Ureter (tissue), 1 donor: Measurements from ENCODE around the gene SLC35E4. TPM values are rescaled to one million over a fixed set of nuclear protein-coding genes. Genes with fewer than 3 reads are reported as not detected.
"Not testable (repeated sequence)": the region's sequence is repeated elsewhere in the genome, so short reads cannot be mapped to it uniquely, and the experiment has no call there.

Experiments
- DNase-seq: peaks from one replicate; pipeline ENCODE4 v3.0.0-alpha.2; 2020; ENCODE audit warnings: low spot score
- total RNA-seq: library from RNA; stranded (reverse); gene quantifications from one replicate; pipeline ENCODE4 v1.2.4, GENCODE V29; 2023
- donor health status: DM: yes; HTN: yes; CAD: no.

The SLC35E4 gene
- total RNA-seq, 1 donor from 2014 or later, result 3.9 TPM

DNA sequence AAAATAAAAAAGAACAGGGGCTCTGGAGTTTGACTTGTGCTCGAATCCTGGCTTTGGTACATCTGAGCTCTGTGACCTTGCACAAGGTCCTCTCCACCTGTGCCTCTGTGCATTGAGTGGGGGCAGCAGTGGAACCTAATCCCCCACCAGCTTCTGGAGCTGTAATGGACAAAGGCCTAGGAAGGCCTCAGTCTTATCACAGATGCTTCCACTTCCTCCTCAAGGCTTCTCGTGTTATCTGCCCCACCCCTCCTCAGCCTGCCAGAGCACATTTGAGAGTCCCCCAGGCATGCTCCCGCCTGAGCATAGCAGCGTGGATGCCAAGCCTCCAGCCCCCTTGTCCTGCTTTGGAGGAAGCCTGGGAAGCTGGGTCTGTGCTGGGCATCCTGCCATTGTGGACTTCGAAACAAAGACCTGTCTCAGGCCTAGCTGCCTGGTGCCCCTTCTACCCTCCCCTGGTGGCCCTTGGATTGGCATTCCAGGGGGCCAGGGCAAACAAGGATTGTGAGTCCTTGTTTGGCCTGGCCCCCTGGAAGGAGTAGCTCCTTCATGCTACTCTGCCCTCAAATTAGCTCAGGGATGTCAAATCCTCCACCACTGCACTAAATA, 15.0 kb downstream of the SLC35E4 start:
- no peak for DNase-seq

DNA sequence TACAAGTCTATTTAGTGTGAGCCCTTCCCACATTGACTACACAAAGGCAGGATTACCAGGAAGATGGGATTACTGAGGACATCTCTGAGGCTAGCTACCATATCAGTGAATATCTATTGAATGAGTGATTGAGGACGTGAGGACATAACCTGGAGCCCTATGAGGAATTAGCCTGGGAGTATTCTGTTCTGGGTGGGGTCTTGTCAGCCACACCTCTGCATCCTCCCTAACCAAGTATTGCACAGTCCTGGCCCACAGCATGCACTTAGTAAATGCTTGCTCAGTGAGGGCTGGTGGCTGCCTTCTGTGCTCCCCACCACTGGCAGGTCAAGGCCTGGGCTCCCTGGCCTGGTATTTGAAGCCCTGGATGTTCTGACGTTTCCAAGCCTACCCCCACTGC, 17.3 kb downstream of the SLC35E4 start:
- DNase-seq, result no peak

DNA sequence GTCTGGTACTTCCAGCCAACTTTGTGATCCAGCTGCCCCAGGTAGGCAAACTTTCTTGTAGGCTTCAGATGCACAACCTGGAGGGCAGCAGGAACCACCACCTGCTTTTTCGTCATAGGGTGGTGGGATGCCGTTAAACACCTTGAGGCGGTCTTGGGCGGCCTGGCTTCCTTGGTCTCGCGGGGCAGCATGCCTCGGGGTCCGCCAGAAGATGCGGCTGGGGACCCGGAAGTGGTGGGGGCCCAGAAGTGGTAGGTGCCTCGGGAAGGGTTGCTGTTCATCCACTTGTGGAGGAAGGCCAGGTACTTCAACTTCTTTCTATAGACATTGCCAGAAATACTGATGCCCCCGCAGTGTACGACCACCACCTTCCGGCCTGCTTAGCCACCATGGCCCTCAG, 18.8 kb downstream of the SLC35E4 start:
- DNase-seq, result no peak

DNA sequence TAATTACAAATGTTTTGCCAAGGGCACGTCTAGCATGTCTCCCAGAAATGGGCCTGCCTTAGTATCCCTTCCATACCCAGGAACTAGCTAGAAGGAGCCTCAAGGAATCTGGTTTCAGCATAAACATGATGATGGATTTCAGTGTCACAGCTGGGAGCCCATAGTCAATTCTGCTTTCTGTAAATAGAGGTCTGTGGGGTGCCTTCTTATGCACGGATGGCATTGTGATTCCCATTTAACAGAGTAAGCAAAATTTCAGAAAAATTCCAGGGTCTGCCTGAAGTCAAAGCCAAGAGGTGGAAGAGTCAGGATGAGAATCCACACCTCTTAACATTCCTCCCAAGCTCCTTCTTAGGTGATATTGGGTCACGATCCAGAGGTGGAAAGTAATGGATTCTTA, 20.0 kb downstream of the SLC35E4 start:
- DNase-seq, result no peak

DNA sequence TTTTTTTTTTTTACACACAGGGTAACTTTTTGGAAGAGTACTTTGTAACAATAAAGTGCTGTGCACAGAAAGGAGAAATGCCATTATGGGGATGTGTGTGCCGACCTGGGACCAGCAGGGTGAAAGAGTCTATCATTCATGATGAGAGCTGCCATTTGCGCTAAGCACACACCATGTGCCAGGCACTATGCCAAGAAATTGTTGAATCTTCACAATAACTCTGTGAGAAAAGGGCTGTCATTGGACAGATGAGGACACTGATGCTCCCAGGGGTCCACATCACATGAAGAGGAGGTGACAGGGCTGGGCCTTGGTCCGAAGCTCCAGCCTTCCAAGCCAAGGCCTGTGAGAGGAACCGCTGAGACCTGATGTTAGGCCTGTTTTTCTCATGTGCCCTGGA, 26.5 kb downstream of the SLC35E4 start:
- no peak for DNase-seq

DNA sequence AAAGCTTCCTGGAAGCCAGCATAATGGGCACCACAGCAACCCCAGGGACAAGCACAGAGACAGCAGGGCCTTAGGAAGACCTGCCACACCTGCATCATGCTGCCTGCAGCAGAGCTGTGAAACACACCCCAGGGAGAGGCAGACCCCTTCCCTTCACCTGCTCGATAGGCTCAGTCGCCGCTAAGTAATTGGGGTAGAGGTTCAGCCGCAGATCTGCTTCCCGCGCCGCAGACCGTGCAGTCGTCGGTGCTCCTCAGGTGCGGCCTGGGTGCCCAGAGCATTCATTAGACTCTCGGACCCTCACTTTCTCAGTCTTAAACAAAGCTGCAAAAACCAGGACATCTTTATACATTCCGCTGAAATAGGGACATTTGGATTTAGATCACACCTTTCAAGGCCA, 29.2 kb downstream of the SLC35E4 start:
- DNase-seq, result no peak

DNA sequence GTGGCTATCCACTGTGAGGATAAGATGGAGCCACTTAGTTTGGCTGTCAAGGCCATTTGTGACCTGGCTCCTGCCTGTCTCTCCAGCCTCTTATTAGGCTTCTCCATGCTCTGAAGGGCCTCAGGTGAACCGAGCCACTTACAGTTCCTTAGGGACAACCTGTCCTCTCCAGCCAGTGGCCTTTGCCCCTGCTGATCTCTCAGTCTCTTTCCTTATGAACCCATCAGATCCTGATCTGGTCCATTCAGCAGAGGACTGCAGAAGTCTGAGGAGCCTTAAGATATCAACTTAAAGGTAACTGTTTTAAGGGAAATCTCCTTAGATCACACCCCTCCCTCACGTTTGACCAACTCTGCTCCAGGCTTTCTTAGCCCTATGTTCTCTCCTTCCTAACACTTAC, 29.7 kb downstream of the SLC35E4 start:
- DNase-seq, result no peak

DNA sequence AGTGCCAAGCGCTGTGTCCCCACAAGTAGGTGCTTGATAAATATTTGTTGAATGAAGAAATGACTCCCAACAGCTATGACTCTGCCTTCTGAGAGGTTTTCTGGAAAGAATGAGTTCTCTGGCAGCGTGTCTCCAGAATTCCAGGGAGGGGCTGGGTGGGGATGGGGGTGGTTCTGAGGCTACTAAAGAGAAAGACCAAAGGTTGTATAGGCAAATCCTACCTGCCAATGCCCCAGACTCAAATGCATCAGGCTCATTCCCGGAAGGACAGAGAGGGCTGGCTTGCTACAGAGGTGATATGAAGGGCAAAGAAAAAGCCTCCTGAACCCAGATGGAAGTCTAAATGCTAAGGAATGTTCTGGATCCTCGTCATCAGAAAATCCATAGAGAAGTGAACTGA, 30.2 kb downstream of the SLC35E4 start:
- DNase-seq, result no peak

DNA sequence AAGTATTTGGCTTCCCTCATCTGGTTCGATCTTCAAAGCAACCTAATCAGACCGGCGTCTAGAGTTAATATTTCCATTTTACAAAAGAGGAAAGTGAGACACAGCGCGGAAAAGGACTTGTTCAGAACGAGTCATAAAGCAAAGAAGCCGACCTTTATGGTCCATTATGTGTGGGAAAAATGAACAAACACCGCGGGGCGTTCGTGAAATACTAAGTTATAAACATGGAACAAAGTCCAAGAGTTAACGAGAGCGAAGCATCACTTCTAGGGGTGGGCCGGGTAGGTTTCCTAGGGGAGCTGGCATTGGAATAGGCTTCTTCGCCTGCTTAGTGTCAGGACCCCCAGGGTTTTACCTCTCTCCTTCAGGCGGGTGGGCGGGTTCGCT, 31.5 kb downstream of the SLC35E4 start:
- DNase-seq, result no peak

DNA sequence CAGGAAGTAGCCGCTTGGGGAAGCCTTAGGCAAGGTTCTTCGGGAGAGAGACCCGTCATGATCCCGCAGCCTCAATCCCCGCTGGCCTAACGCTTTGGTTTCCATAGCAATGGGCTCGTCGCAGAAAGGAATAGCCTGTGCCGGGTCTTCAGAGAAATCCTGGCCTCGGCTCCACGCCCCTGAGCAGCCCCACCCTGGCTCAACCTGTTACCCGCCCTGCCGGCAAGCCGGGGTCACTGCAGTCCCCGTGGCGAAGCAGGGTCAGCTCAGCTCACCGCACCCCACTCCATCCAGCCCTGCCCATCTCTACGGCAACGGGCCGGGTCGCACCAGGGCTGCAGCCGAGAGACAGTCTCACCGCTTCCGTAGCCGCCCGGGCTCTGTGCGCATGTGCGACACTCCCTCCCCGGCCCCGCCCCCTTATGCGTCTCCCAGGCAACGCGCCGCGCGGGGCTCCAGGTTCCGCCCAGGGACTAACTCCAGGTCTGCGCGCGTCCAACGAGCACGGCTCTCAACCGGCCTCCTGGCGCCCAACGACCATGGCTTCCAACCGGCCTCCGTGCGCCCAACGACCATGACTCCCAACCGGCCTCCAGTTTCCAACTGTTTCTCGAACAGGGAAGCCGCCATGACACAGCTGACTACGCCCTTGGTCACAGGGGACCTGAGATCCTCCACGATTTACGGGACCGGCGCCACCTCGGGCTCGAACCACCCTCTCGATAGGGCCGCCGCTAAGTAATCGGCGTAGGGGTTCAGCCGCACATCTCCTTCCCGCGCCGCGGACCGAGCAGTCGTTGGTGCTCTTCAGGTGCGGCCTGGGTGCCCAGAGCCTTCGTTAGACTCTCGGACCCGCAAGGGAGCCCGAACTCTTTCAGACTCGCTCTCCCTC, 32.2 kb downstream of the SLC35E4 start, which contains the start of gene DUSP18:
Gene DUSP18, minus strand, starts transcription at position 382 of the 892 bp plus-strand sequence. CDS start 3,872 bp downstream, outside the sequence.
- peak; percentile 95 for DNase-seq

DNA sequence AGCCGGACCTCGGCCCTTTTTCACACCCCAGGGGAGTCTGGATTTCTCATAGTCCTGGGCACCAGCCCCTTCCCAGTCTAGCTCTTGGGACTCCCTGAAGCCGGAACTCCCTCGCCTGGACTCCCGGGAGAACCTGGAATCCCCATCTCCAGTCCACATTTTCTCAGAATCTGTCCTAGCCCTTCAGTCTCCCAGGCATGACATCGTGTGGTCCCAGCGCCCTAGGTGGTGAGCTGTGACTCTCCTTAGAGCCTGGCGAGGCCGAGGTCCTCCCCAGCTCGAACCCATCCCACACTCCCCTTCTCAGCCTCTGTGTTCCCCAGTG, 32.8 kb downstream of the SLC35E4 start:
- no peak for DNase-seq

DNA sequence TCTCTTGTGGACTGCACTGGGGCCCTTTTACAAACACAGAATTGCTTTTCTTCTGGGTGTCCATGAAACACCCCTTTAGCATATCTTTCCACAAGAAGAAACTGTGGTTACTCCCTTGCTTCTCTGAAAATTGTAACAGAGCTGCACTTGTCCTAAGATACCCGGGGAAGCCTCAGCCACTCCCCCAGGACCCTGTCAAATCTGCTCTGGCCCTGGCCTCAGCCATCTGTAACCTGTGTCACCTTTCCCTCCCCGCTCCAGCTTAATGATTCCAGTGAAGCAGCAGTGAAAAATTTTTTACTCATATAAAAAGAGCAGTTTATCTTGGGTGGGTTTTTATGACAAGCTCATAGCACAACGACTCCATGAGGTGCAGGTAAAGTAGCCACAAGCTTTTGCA, 35.5 kb downstream of the SLC35E4 start:
- no peak for DNase-seq

DNA sequence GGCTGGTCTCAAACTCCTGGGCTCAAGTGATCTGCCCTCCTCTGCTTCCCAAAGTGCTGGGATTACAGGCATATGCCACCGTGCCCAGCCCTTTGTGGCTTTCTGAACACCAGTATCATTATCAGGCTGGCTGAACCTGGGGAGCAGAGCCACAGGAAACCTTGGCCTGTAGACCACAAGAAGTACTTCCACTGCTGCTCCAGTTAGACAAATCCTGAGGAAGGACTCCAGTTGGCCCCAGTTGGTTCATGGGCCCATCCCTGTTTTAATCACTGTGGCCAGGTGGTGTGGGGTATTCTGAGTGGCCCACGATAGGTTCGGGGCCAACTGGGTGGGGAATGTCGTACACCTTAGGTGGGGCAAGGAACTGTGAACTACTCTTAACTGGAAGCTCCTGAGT, 37.6 kb downstream of the SLC35E4 start:
- no peak for DNase-seq

DNA sequence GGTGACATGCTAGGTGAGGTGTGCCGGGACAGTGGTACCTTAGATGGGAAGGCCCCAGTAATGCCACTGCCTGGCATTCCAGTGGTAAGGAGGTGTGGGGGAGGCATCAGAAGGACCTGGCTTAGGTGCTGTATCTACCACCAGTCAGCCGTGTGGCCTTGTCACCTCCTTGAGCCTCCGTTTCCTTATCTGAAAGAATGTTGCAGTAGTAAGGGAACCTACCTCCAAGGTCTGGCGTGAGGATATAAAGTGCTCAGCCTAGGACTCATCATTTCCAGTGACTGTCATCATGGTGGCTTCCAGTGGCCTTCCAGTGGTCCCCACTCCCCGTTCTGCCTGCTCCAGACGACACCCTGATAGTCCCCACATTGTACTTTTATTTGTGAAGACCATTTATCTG, 38.9 kb downstream of the SLC35E4 start:
- DNase-seq, result no peak

DNA sequence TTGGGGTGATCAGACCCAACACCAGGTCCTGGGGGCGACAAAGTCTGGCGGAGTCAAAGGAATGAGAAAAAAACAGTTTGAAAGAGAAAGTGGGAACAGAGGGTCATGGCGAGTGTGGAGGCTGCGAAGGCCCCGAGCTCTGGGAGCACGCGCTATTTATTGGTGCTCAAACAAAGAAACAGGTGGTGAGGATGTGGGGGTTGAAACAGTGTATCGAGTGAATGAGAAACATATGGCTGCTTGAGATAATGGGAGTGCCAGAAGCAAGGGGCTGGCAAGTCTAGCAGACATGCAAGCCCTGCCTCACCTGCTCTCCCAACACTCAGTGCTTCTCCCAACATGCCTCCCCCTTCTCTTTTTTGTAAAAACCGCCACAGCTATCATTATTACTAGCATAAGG, 39.9 kb downstream of the SLC35E4 start:
- no peak for DNase-seq

DNA sequence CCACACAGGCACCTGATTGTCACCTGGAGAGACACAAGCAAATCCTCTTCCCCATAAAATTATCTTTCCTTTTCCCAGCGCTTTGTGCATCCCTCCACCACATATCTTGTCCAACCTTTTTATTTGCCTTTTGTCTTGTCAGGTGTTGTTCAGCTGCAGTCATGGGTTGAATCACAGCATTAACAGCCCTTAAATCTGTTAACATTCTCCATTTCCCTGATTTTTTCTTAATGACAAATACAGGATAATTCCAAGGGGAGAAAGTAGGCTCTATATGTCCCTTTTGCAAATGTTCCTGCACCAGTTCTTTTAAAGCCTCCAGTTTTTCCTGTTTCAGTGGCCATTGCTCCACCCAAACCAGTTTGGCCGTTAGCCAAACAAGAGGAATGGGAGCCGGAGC, 41.0 kb downstream of the SLC35E4 start:
- DNase-seq, result not testable (repeated sequence)

DNA sequence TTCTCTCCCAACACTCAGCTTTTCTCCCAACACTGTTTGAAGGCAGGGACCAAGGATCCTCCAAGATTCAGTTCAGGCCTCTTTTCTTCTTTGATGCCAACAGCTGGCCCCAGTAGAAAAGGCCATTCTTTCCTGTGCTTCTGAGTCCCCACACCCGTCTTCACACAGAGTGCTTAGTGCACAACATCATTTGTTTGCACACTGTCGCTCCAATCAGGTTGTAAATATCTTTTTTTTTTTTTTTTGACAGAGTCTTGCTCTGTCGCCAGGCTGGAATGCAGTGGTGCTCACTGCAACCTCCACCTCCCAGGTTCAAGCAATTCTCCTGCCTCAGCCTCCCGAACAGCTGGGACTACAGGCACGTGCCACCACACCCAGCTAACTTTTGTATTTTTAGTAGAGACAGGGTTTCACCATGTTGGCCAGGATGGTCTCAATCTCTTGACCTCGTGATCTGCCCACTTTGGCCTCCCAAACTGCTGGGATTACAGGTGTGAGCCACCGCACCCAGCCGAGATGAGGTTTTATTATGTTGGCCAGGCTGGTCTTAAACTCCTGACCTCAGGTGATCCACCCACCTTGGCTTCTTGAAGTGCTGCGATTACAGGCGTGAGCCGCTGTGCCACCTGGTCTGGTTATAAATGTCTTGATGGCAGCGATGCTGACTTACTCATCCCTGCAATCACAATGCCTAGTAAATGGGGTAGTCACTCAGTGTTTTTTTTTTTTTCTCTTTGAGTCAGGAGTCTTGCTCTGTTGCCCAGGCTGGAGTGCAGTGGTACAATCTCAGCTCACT, 44.5 kb downstream of the SLC35E4 start:
- not testable (repeated sequence) for DNase-seq

DNA sequence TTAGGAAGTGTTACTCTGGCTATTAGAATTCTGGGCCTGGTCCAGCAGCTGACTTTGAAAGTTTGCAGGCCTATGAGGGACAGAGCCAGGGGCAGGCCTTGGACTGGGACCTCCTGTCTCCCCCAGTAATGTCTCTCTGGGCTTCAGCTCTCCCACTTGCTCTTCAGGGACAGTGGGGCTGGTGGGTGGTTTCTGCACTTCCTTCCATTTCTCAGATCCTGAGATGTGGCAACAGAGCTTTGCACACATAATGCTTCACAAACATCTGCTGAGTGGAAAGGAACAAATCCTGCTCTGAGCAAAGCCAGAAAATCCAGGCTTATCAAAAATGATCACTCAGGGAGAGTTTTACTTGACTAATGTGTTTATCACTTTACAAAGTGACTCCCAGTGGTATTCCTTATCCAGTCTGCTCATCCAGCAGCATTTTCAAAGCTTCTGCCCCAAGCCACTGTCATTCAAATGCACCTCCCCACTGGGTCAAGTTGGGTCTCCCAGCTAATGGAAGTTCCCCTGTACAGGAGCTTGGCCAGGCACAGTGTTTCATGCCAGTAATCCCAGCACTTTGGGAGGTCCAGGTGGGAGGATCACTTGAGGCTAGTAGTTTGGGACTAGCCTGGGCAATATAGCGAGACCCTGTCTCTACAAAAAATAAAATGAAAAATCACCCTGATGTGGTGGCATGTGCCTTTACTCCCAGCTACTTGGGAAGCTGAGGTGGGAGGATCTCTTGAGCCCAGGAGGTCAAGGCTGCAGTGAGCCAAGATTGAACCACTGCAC, 45.6 kb downstream of the SLC35E4 start:
- DNase-seq, result no peak

DNA sequence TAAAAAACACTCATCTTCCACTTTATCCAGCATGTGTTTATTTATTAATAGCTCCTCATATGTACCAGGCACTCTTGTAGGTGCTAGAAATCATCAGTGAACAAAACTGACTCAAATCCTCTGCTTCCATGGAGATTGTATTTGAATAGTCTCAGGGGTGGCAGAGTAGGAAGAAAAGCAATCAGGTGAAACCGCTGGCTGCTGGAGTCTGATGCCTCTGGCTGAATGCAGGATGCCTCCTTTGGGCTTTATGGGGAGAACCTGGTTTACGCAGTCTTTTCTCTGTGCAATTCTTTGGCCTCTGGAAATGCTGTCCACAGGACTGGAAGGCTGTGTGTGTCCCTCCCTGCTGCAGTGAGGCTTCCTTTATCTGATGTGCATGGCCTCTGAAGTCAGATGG, 46.2 kb downstream of the SLC35E4 start:
- DNase-seq, result no peak

DNA sequence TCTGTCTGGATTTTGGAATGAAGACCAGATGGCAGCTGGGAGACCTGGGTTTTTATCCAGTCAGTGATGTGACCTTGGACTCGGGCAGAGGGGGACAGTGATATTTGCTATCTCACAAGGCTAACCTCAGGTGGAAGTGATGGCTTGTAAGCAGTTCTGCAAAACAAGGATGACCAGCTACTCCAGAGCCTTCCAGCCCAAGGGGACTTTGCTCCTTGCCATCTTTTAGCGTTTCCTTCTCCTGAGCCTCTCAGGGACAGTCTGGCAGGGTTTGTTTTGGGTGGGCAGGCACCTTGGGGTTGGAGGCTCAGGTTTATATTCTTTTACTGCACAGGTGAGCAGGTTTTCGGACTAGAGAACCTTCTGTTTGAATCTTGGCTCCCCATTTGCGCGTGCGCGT, 49.6 kb downstream of the SLC35E4 start:
- no peak for DNase-seq

DNA sequence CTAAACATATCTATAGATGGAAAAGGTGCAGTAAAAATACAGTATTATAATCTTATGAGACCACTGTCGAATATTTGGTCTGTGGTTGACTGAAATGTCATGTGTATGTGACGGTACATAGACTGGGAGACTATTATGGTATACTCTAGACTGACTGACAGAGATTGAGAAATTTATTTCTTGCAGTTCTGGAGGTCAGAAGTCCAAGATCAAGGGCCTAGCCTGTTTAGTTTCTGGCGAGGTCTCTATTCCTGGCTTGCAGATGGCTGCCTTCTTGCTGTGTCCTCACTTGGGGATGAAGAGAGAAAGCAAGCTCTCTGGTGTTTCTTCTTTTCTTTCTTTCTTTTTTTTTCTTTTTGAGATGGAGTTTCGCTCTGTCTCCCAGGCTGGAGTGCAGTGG, 51.8 kb downstream of the SLC35E4 start:
- DNase-seq, result no peak

DNA sequence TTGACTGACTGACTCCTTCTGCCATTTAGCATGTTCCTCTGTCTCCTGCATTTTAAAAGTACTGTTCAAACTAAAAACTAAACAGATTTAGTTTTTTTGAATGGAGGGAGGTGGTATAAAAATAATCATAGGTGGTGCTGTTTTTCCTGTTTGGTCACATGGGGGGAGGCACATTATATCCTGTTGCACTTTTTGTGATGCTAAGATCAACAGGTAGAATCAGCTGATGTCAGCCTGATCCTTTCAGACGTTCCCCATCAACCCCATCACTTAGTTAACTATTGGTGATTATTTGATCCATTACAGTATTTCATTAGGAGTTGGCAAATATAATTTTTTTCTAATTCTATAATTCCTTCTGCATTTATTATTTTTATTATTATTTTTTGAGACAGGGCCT, 54.0 kb downstream of the SLC35E4 start:
- no peak for DNase-seq
